ENCODE results near the gene GREM2.

DNA sequence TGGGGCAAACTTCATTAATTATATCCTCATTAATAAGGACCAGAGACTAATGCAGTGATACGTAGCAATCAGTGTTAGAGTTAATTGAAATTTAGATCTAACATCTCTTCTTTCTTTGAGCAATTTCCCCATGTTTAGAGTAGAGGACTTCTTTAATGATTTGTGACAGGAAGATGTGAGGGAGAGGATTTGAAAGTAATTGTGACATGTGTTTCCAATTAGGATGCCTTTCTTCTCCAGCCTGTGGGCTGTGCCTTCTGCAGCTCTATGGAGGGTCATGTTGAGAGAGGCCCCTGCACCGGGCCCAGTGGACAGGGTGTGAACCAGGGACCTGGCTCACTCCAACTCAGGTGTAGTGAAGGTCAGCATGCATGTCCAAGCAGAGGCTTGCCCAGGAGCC is 103.0 kb downstream of the GREM2 start:
- TF ChIP-seq POLR2A (IDR thresholded peaks at IDR 0.05), result no peak
- TF ChIP-seq, protein P1, sequence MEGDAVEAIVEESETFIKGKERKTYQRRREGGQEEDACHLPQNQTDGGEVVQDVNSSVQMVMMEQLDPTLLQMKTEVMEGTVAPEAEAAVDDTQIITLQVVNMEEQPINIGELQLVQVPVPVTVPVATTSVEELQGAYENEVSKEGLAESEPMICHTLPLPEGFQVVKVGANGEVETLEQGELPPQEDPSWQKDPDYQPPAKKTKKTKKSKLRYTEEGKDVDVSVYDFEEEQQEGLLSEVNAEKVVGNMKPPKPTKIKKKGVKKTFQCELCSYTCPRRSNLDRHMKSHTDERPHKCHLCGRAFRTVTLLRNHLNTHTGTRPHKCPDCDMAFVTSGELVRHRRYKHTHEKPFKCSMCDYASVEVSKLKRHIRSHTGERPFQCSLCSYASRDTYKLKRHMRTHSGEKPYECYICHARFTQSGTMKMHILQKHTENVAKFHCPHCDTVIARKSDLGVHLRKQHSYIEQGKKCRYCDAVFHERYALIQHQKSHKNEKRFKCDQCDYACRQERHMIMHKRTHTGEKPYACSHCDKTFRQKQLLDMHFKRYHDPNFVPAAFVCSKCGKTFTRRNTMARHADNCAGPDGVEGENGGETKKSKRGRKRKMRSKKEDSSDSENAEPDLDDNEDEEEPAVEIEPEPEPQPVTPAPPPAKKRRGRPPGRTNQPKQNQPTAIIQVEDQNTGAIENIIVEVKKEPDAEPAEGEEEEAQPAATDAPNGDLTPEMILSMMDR (IDR thresholded peaks at IDR 0.05), result no peak

All from uterus (tissue), 2 donors.